Stimulated activated CD4-positive, alpha-beta T cell treated with anti-CD3 and anti-CD28 coated beads, Interleukin-15, amount 100 ng/mL, for 48 hours (primary cell): ENCODE data around the gene TUBGCP4.
"Not testable (repeated sequence)": the region's sequence is repeated elsewhere in the genome, so short reads cannot be mapped to it uniquely, and the experiment has no call there.

ENCODE experiments used
- DNase-seq, 2 donors: peaks; one replicate each; pipeline ENCODE4 v3.0.0-alpha.2; 2020; ENCODE audit warnings: low read depth in 2 of 2

TUBGCP4 gene

GRCh38 chr15:43370975-43371974 is at the start of gene TUBGCP4, which contains the start of gene ZSCAN29:
Gene TUBGCP4 (plus strand): TSS chr15:43371101. CDS start chr15:43371355, 254 bp downstream.
Gene ZSCAN29 (minus strand): TSS chr15:43371043. CDS start chr15:43369913, 1,130 bp downstream.
- DNase-seq, result peak; percentile 68 to 73

- DNase-seq, result no peak
Measured at GRCh38 chr15:43325039-43325684, 45.7 kb upstream of the TUBGCP4 start.

GRCh38 chr15:43329217-43329959 is 41.5 kb upstream of the TUBGCP4 start:
- peak in 1 of 2 donors; percentile 7 for DNase-seq

GRCh38 chr15:43329960-43330779 is 40.7 kb upstream of the TUBGCP4 start, which contains the start of gene LCMT2:
Gene LCMT2 (minus strand): TSS chr15:43330573. CDS start chr15:43330489, 84 bp downstream.
- peak; percentile 81 to 84 for DNase-seq

- DNase-seq, result no peak
Measured at GRCh38 chr15:43330780-43331087, 40.2 kb upstream of the TUBGCP4 start.

- no peak for DNase-seq
Measured at GRCh38 chr15:43346305-43346704, 24.6 kb upstream of the TUBGCP4 start.

- no peak for DNase-seq
Measured at GRCh38 chr15:43347114-43347513, 23.8 kb upstream of the TUBGCP4 start.

- DNase-seq, result no peak
Measured at GRCh38 chr15:43352693-43353382, 18.1 kb upstream of the TUBGCP4 start.

- DNase-seq, result no peak
Measured at GRCh38 chr15:43360821-43361220, 10.1 kb upstream of the TUBGCP4 start.

GRCh38 chr15:43361313-43361903 is 9.5 kb upstream of the TUBGCP4 start:
- DNase-seq, result no peak

- no peak for DNase-seq
Measured at GRCh38 chr15:43370310-43370974, 459 bp upstream of the TUBGCP4 start.

GRCh38 chr15:43376017-43376705 is 5.3 kb downstream of the TUBGCP4 start:
- DNase-seq, result no peak

- no peak for DNase-seq
Measured at GRCh38 chr15:43378601-43379000, 7.7 kb downstream of the TUBGCP4 start.

GRCh38 chr15:43382310-43382709 is 11.4 kb downstream of the TUBGCP4 start:
- no peak for DNase-seq

- DNase-seq, result no peak
Measured at GRCh38 chr15:43383070-43383469, 12.2 kb downstream of the TUBGCP4 start.

- DNase-seq, result no peak
Measured at GRCh38 chr15:43390723-43391122, 19.8 kb downstream of the TUBGCP4 start.

GRCh38 chr15:43393592-43393991 is 22.7 kb downstream of the TUBGCP4 start:
- not testable (repeated sequence) for DNase-seq

GRCh38 chr15:43402255-43402654 is 31.4 kb downstream of the TUBGCP4 start:
- DNase-seq, result no peak

GRCh38 chr15:43403616-43404015 is 32.7 kb downstream of the TUBGCP4 start:
- DNase-seq, result no peak
